SK-N-SH treated with all-trans-retinoic acid at 6 μM for 48 hours (cell line): Measurements from ENCODE around the gene MRTFA.

Source experiments
- ARNTL ChIP-seq: fragments of 450-650 bp; formaldehyde crosslinking; IDR thresholded peaks from 2 replicates; pipeline ENCODE4 v1.5.0; 2020; ENCODE audit warnings: low read depth, mild to moderate bottlenecking, moderate library complexity, borderline replicate concordance
- CREB5 ChIP-seq: fragments of 250-450 bp; sonication (Bioruptor Pico); IDR thresholded peaks from 2 replicates; pipeline ENCODE4 v1.5.1; 2020; ENCODE audit warnings: low read depth, mild to moderate bottlenecking, moderate library complexity
- CSRNP3 ChIP-seq: fragments of 250-450 bp; sonication (Bioruptor Pico); IDR thresholded peaks from 2 replicates; pipeline ENCODE4 v1.5.1; 2021; ENCODE audit warnings: mild to moderate bottlenecking, moderate library complexity
- OSR1 ChIP-seq: fragments of 250-450 bp; sonication (Bioruptor Pico); IDR thresholded peaks from 2 replicates; pipeline ENCODE4 v1.8.0; 2022; ENCODE audit warnings: moderate library complexity, mild to moderate bottlenecking, inconsistent platforms
- PATZ1 ChIP-seq: fragments of 250-450 bp; sonication (Bioruptor Pico); IDR thresholded peaks from 2 replicates; pipeline ENCODE4 v1.8.0; 2020; ENCODE audit warnings: mild to moderate bottlenecking, moderate library complexity, borderline replicate concordance
- PPARA ChIP-seq: fragments of 250-450 bp; sonication (Bioruptor Pico); IDR thresholded peaks from 2 replicates; pipeline ENCODE4 v1.5.0; 2020; ENCODE audit warnings: mild to moderate bottlenecking, borderline replicate concordance
- ZFP3 ChIP-seq: fragments of 250-450 bp; sonication (Bioruptor Pico); IDR thresholded peaks from 2 replicates; pipeline ENCODE4 v1.5.0; 2020; ENCODE audit warnings: mild to moderate bottlenecking, moderate library complexity
- ZFP30 ChIP-seq: fragments of 450-650 bp; formaldehyde crosslinking; IDR thresholded peaks from 2 replicates; pipeline ENCODE4 v1.5.0; 2022; ENCODE audit warnings: mild to moderate bottlenecking, moderate library complexity
- ZNF565 ChIP-seq: fragments of 450-650 bp; formaldehyde crosslinking; conservative IDR thresholded peaks from 2 replicates; pipeline ENCODE4 v1.5.0; 2020; ENCODE audit warnings: low read depth, mild to moderate bottlenecking, moderate library complexity

- TF ChIP-seq ARNTL (CRISPR knock-in tag) = no peak
- TF ChIP-seq OSR1 (CRISPR knock-in tag) = no peak
- TF ChIP-seq ZFP3 (CRISPR knock-in tag) = no peak
- TF ChIP-seq ZFP30 (CRISPR knock-in tag) = no peak
- TF ChIP-seq CSRNP3 (CRISPR knock-in tag) = no peak
- no peak for TF ChIP-seq CREB5 (CRISPR knock-in tag)
- no peak for TF ChIP-seq PATZ1 (CRISPR knock-in tag)
- TF ChIP-seq ZNF565 (CRISPR knock-in tag) = no peak
- no peak for TF ChIP-seq PPARA (CRISPR knock-in tag)
Measured at GRCh38 chr22:40560551-40560950, 76.0 kb downstream of the MRTFA start.
